NCI-H1417 treated with DMSO at 0.1 percent for 48 hours (cell line): ENCODE data around the gene CFAP46.
"Not testable (repeated sequence)": the region's sequence is repeated elsewhere in the genome, so short reads cannot be mapped to it uniquely, and the experiment has no call there.

Source experiments
- DNase-seq: peaks from one replicate; lab custom pipeline; 2025; lab: John Stamatoyannopoulos, UW

CFAP46 gene

DNA sequence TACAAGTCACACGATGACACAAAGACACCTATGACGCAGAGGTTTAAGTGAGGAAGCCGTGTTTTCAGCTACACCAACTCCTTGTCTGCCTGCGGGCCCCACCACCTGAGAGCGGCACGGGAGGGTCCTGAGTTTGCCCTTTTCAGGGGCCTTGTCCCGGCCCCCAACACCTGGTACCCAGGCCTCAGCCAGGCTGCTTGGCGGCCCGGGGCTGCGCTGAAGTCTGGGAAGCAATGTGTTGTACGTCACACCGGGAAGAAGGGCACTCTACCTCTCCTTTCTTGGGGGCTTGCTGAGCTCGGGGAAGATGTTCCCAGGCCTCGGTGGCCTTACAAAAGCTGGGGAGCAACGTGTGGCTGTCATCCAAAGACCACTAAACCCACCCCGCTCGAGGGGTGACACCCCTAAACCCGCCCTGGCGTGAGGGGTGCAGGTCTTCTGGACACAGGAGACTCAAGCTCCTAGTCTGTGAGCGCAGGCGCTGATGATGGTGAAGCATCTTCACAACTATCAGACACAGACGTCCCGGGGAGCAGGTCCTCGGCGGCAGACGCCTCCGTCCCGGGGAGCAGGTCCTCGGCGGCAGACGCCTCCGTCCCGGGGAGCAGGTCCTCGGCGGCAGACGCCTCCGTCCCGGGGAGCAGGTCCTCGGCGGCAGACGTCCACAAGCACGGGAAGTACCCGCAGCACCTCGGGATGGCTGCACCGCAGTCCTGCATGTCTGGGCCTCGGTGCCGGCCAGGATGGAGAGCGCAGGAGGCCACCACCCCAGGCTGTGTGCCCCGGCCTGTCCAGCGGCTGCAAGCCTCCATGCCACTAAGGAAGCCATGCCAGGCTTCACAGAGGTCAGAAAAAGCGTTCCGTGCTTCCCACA lies 15.4 kb downstream of the CFAP46 start:
- DNase-seq: no peak

DNA sequence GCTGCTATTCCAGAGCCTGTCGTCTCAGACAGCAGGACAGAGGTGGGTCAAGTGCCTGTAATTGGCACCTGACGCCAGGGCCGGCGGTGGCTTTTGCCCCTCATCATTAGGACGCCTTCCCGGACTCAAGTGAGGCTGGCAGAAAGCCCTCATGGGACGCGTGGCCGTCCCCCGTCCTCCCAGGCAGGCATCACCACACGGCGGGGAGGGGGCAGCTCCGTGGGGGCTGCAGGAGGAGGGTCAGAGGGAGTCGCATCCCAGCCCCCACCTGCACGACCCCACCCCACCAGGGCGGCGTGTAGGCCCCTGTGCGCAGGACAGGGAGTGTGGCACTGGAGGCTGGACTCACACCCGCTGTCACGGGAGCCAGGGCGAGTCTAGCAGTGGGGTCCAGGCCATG lies 16.3 kb downstream of the CFAP46 start:
- DNase-seq: no peak

DNA sequence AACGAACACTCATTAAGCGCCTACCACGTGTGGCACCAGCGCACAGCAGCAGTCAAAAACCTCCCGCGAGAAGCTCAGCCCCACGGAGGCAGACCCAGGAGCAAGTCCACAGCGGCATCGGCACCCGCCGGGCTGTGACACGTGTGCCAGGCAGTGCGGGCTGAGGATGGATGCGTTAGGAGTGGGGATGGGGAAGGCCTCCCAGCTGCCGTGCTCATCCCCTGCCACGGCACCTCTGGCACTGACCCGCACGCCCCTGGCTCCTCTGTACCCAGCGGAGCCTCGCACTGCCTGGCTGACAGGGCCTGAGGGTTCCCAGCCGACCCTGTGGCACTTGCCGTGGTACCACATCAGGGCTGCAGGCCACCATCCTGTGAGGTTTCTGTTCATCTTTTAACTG lies 16.8 kb downstream of the CFAP46 start:
- DNase-seq: no peak

DNA sequence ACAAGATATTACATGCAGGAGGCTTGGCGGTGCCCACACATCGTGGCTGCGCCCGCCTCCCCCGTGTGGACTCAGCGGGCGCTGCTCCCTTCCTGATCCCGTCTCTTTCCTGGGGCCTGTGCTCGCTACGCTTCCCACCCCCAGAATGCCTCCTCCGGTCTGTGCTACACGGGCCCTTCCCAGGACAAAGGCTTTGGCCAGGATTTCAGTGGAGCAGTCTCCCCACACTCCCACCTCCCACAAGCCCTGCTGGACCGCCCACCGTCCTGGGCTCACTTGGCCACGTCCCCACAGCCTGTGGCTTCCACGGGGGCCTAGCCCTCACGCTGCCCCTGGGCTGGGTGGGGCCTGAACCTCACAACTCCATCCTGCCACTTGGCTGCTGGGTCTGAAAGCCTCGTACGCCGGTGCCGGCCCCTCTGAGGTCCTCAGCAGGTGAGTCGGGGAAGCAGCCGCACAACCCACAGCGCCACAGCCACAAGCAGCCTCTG lies 17.3 kb downstream of the CFAP46 start:
- no peak for DNase-seq

DNA sequence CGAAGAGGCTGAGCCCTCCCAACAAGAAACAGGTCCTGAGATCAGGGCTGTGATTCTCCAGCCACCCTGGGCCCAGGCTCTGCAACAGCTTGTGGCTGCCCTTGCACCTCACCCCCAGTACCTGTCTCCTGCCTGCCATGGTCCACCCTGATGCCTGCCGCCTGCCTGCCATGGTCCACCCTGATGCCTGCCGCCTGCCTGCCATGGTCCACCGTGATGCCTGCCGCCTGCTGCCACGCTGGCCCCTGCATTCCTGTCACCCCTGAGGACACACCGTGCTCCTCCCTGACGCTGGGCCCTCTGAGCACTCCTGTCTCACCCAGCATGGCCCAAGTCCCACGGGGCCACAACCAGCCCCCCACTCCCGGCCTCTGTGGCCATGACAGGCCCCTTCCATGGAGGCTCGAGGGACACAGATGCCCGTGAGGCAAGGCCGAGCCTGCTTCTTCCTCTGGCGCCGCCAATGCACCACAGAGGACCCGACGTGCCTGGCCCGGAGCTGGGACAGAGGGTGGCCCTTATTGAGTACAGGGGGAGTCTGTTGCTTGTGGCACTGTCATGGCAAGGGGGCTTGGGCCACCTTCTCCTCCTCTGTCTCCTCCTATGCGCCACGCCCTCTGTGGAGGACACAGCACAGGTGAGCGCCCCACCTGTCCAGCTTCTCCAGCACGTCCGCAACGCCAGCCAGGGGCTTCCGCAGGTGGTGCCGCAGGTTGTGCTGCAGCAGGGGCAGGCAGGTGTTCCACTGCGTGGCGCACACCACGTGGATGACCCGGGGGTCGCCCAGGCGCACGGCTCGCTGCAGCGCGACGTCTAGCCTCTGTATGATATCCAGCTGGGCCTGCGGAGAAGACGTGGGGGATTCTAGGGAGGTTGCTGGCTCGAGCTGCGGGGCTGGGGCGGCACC lies 18.1 kb downstream of the CFAP46 start:
- DNase-seq: no peak

DNA sequence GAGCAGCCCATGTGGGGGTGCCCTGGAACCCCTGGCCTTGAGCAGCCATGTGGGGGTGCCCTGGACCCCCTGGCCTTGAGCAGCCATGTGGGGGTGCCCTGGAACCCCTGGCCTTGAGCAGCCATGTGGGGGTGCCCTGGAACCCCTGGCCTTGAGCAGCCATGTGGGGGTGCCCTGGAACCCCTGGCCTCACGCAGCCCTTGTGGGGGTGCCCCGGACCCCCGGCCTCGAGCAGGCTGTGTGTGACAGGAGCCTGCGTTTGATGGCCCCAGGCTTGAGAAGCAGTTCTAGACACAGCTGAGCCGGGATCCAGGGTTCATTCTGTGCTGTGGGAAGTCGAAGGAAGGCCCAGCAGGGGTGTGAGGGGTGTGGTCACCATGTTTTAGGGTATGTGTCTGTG lies 19.0 kb downstream of the CFAP46 start:
- not testable (repeated sequence) for DNase-seq

DNA sequence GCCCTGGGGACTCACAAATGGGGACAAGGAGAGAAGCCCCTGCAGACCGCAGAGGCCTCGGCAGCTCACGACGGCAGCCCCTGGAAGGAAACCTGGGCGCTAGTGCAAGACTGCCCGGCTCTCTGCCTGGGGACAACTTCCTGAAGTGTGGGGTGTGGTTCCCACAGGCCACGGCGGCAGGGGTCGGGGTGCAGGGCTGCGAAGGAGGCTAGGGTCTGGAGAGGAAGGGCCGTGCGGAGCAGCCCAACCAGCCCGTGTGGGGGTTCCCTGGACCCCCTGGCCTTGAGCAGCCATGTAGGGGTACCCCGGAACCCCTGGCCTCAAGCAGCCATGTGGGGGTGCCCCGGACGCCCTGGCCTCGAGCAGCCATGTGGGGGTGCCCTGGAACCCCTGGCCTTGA lies 19.5 kb downstream of the CFAP46 start:
- no peak for DNase-seq

DNA sequence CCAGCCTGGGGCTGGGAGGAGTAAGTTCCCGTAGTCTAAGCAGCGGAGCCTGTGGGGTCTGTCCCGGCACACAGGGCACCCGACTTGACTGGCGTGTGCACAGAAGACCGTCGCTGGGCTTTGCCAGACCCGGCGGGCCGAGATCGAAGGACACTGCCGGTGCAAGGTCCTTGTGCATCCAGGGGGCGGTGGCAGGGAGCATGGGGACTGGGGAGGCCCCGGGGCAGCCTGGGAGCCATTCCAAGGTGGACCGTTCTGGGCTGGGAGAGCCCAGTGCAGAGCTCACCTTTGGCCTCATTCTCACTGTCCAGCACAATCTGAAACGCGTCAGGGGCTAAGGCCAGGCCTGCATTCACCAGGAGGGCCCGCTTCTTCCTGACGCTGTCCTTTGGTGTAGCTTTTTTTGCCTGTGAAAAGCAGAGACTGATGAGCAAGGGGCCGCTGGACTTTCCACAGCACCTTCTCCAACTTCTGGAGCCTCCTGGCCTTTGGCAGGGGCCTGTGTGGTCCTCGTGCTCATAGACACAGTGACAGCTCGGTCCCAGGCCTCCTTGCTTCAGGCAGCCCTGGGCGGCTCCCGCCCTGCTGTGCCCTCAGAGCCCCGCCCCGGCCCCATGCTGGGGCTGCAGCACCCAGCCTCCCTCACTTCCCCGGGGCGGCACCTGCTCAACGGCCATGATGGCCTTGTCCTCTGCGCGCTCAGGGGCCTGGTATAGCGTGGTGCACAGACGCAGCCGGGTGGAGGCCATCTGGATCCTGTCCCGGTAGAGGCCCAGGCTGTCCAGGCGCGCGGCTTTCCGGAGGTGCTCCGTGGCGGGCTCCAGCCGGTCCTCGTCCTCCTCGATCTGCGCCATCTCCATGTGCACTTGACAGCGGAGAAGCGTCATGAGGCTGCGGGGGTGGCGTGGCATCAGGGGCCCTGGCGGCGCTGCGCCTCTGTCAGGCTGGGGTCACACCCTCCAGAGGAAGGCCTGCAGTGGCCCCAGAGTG lies 20.3 kb downstream of the CFAP46 start:
- no peak for DNase-seq

DNA sequence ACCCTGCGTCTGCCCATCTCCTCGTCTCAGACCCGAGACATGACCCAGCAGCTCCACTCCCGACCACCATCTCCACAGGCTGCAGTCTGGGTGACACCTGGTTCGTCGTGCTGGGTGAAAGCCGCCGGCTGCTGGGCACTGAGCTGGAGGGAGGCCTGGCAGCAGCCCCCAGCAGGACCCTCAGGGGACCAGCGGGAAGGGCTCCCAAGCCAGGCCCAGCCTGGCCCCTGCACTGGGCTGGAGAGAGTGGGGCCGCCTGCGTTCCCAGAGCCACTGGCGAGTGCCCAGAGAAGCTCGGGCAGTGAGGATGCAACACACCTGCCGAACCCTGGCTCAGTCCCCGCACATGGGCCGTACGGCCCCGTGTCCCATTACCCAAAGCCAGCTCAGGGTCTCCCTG lies 21.3 kb downstream of the CFAP46 start:
- DNase-seq: no peak

DNA sequence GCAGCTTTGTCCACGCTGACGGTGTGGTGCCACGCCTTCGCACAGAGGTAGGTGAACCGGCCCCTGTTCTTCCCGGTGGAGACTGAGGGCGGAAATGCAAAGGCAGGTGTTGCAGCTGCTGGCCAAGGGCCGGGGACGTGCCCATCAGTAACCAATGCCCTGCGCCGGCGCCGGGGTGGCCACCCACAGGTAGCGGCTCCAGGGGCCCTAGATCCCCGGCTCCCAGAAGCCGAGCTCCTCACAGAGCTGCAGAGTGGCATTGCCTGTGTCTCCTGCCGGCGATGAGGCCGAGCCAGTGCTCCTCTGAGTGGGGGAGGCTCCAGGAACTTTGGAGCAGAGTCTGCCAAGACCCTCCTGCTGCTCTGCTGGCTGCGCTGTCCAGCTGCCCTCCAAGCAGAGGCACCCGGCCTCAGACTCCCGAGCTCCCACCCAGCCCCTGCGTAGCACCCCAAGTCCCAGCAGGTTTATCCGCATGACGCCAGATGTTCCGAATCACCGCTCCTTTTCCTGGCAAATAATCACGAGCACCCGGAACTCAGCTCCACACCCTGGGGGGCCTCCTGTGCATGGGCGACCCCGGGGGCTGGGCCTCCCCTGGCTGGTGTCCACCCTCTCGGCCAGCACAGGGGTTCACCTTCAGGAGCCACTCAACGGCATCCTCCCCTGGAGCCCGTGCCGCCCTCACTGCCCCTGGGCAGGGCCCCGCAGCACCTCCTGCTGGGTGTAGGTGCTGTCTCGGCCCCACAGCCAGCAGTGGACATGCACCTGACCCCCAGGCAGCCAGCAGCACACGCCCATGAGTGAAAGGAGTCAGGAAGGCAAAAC lies 22.1 kb downstream of the CFAP46 start:
- DNase-seq: no peak

DNA sequence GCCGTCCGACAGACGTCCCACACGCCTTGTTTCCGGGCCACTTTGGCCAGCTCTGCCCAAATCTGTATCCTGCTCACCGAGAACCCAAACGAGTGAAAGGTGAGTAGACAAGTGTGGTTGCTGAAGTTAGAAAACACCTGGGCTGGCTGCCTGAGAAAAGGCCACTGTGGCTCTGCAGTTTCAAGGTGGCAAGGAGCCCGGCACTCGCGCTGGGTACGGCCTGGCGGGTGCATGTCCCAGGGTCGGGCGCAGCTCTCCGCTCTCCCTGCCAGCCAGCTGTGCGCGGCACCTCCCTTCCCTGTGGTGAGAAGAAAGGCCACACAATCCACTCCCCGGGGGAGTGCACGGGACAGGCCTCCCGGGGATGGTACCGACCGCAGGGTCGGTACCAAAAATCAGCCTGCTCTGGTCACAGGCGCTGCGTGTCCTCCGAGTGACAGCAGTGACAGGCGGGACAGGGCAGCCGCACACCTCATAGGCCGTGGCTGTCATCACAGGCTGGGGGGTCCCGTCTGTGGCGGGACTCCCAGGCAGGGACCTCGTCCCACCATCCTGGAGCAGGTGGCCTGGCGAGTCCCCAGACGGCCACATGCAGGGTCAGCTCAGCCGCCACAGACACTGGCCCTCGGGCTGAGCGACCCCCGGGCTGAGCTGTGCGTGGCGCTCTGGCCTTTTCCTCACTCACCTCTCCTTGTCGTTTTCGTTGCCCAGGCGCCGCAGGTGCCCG lies 22.8 kb downstream of the CFAP46 start:
- DNase-seq: no peak

DNA sequence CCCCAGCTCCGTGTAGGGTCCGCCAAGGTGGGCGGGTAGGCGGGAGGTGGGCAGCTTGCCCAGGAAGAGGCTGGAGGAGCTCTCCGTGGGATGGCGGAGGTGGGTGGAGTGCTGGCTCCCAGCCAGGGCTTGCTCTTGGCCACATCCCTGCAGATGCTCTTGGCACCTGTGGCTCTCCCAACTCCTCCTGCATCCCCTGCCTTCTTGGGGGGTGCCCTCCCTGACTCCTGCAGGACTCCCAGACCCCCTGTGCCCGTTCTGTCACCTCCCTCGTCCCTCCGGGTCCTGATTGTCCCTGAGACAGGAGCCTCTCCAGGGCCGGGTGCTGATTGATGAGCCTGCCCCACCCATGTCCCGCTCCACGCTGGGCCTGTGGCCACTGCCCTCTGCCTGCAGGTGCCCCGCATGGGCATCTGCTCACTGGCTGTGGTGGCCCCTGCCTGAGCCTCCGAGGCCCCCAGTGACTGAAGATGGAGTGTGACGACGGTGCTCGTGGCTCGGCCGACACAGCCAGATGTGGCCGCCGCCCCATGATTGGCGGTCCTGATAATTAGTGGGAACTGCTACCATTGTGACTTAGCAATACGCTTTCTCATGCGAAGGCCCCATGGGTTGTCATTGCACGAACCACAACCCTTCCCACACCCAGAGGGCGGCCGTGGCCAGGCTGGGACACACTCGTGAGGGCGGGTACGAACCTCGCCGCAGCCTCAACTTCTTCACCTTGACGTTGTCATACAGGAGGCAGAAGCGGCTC lies 23.6 kb downstream of the CFAP46 start:
- DNase-seq: no peak

DNA sequence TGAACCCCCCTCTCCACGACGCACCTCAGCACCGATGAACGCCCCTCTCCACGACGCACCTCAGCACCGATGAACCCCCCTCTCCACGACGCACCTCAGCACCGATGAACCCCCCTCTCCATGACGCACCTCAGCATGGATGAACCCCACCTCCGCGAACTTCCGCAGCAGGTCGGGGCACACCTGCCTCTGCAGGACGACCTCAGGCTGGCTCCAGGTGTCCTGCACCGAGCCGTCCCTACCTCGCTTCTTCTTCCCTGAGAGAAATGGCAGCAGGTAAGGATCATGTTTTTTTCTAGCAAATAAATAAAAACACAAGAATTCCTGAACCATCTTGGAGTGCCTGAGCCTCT lies 24.1 kb downstream of the CFAP46 start:
- DNase-seq: no peak

DNA sequence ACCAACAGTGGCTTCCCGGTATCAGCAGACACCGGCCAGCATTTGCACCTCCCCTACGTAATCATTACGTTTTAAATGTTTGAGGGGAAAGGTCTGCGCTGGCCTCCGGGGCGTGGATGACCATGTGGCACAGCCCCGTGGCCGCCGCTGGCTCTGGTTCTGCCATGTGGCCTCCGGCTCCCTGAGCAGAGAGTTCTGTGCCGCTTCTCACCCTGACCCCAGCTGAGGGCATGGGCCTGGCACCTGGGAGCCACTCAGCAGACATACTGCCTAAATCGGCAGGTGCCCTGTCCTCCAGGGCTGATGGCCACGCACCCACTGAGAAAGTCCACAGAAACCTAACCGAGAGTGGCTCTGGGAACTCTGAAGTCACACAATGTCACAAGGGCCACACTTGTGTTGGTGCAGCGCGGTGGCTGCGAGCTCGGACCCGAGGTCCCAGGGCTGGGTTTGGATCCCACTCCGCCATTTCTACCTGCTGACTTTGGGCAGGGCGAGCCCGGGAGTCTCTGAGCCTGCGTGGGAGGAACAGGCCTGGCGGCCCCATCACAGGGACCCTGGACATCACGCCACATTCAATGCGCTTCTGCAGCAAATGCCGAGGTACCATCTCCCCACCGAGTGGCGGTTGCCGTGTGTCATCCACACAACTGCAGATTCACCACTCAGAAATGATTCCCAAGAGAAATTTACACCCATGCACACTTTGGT lies 25.3 kb downstream of the CFAP46 start:
- DNase-seq: no peak

DNA sequence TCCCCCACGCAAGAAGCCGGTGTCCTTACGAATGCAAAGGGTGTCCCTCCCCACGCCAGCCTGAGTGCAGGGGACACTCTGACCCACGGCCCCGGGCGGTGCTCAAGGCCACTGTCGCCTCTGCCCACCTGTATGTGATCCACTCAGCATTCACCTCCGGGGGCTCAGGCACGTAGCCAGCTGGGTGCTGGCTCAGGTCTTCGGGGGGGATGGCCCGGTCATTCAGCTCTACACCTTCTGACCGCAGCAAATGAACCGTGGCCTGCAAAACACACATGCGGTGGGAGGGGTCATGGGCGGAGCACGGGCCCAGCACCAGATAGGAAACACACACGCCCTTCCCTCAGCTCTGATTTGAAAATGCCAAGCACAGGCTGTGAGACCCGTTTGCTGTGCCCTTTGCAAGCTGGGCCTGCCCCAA lies 25.9 kb downstream of the CFAP46 start:
- DNase-seq: no peak

DNA sequence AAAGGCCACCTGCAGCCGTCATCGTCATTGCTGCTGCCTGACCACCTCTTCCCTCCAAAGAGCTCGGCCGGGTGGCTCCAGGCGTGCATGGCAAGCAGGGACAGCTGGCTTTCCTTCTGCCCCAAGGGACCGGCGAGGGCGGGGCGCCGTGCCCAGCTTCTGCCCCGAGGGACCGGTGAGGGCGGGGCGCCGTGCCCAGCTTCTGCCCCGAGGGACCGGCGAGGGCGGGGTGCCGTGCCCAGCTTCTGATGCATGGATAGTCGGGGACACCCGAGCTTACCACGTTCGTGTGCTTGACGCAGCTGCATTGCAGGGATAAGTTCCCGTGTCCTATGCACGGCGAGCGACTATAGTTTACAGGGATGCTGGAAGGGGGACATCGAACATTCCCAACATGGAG lies 27.0 kb downstream of the CFAP46 start:
- DNase-seq: no peak

DNA sequence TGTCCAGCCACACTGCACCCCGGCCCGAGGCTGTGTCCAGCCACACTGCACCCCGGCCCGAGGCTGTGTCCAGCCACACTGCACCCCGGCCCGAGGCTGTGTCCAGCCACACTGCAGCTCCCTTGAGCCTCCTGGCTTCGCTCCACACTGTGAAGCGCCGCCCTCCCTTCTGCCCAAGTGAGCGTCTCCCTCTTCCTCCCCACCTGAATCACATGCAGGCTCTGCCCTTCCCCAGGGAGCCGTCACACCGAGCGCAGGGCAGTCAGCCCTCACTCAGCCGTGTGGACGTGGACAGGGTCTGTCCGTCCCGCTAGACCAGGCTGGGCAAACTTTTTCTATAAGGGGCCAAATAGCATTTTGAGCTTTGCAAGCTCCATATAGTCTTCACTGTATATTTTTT lies 27.6 kb downstream of the CFAP46 start:
- no peak for DNase-seq

DNA sequence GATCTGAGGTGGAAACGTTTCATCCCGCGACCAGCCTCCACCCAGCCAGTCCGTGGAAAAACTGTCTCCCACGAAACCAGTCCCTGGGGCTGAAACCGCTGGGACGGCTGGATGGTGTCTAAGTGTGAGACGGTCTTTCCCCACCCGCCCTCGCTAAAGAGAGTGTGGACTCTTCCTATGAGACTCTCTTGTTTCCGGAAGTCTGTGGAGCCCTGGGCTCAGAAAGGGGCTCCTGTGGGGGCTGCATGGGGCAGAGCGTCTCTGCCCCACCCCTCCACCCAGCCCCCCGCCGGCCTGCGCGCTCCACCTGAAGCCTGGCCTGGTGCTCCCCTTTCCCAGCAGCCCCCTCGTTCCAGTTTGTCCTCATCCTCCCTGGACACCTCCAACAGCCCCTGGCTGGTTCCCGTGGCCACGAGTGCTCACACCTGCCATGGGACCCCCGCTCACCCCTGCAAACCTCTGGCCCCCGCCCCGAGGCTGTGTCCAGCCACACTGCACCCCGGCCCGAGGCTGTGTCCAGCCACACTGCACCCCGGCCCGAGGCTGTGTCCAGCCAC lies 28.7 kb downstream of the CFAP46 start:
- no peak for DNase-seq
